H9 (cell line): Measurements from ENCODE around the gene KLHL41. TPM values are rescaled to one million over a fixed set of nuclear protein-coding genes. Genes with fewer than 3 reads are reported as not detected.

Experiments
- DNase-seq: peaks from one replicate; pipeline ENCODE4 v3.0.0-alpha.2; 2017
- H2AFZ ChIP-seq: one replicate; pipeline ENCODE4 v1.6.1; 2013; ENCODE audit warnings: mild to moderate bottlenecking, low read length, control low read depth, moderate library complexity
- H2AK5ac ChIP-seq: 2 replicates; pipeline ENCODE4 v1.6.1; 2013; ENCODE audit warnings: low read length, control low read depth, mixed read lengths; ENCODE audit not compliant: insufficient read length
- H2BK120ac ChIP-seq: one replicate; pipeline ENCODE4 v1.6.1; 2013; ENCODE audit warnings: low read depth, mild to moderate bottlenecking, low read length, control low read depth, inconsistent platforms; ENCODE audit not compliant: poor library complexity, severe bottlenecking
- H2BK12ac ChIP-seq: 2 replicates; pipeline ENCODE4 v1.6.1; 2013; ENCODE audit warnings: low read length, control low read depth, mixed read lengths, low read depth; ENCODE audit not compliant: insufficient read length
- H2BK15ac ChIP-seq: 2 replicates; pipeline ENCODE4 v1.6.1; 2013; ENCODE audit warnings: low read depth, low read length, control low read depth
- H2BK20ac ChIP-seq: one replicate; pipeline ENCODE4 v1.6.1; 2013; ENCODE audit warnings: low read depth, mild to moderate bottlenecking, low read length, control low read depth, inconsistent platforms; ENCODE audit not compliant: poor library complexity, severe bottlenecking
- H2BK5ac ChIP-seq: 2 replicates; pipeline ENCODE4 v1.6.1; 2013; ENCODE audit warnings: low read length, control low read depth, mixed read lengths; ENCODE audit not compliant: insufficient read length
- H3K14ac ChIP-seq: 2 replicates; pipeline ENCODE4 v1.6.1; 2013; ENCODE audit warnings: low read length, control low read depth; ENCODE audit not compliant: insufficient read depth
- H3K18ac ChIP-seq: 2 replicates; pipeline ENCODE4 v1.6.1; 2013; ENCODE audit warnings: low read depth, mild to moderate bottlenecking, mixed read lengths, low read length, control low read depth; ENCODE audit not compliant: insufficient read length
- H3K23ac ChIP-seq: 2 replicates; pipeline ENCODE4 v1.6.1; 2013; ENCODE audit warnings: low read length, control low read depth, mixed read lengths, low read depth; ENCODE audit not compliant: insufficient read length
- H3K23me2 ChIP-seq: 2 replicates; pipeline ENCODE4 v1.6.1; 2013; ENCODE audit warnings: low read depth, mild to moderate bottlenecking, mixed read lengths, low read length, control low read depth; ENCODE audit not compliant: insufficient read length, poor library complexity, severe bottlenecking
- H3K27ac ChIP-seq: 2 replicates; pipeline ENCODE4 v1.5.1; 2013; ENCODE audit warnings: low read length, control low read depth, mixed read lengths, low read depth; ENCODE audit not compliant: insufficient read length
- H3K27me3 ChIP-seq: 2 replicates; pipeline ENCODE4 v1.6.1; 2013; ENCODE audit warnings: low read length, control low read depth, inconsistent platforms; ENCODE audit not compliant: insufficient read depth
- H3K4ac ChIP-seq: 2 replicates; pipeline ENCODE4 v1.6.1; 2013; ENCODE audit warnings: low read depth, mild to moderate bottlenecking, control low read depth, inconsistent platforms, low read length, moderate library complexity
- H3K4me1 ChIP-seq: 2 replicates; pipeline ENCODE4 v1.6.1; 2013; ENCODE audit warnings: low read length, control low read depth, inconsistent platforms; ENCODE audit not compliant: insufficient read depth
- H3K4me2 ChIP-seq: 2 replicates; pipeline ENCODE4 v1.6.1; 2013; ENCODE audit warnings: low read length, control low read depth, mixed read lengths; ENCODE audit not compliant: insufficient read length, insufficient read depth
- H3K56ac ChIP-seq: 2 replicates; pipeline ENCODE4 v1.6.1; 2013; ENCODE audit warnings: low read depth, mild to moderate bottlenecking, mixed read lengths, low read length, control low read depth; ENCODE audit not compliant: insufficient read length
- H3K79me1 ChIP-seq: 2 replicates; pipeline ENCODE4 v1.6.1; 2013; ENCODE audit warnings: low read depth, mild to moderate bottlenecking, moderate library complexity, low read length, control low read depth, inconsistent platforms; ENCODE audit not compliant: insufficient read depth, poor library complexity, severe bottlenecking
- H3K79me2 ChIP-seq: 2 replicates; pipeline ENCODE4 v1.6.1; 2013; ENCODE audit warnings: low read length, control low read depth, inconsistent platforms; ENCODE audit not compliant: insufficient read depth
- H3K9ac ChIP-seq: 2 replicates; pipeline ENCODE4 v1.6.1; 2013; ENCODE audit warnings: low read length, control low read depth, mixed read lengths; ENCODE audit not compliant: insufficient read length; ENCODE audit errors: extremely low read depth
- H3K9me3 ChIP-seq: one replicate; pipeline ENCODE4 v1.6.1; 2013; ENCODE audit warnings: low read depth, low read length, inconsistent platforms; ENCODE audit not compliant: control insufficient read depth
- H3T11ph ChIP-seq: one replicate; pipeline ENCODE4 v1.6.1; 2013; ENCODE audit warnings: mild to moderate bottlenecking, low read length, control low read depth, inconsistent platforms
- H4K20me1 ChIP-seq: one replicate; pipeline ENCODE4 v1.6.1; 2013; ENCODE audit not compliant: control insufficient read depth, insufficient read length, insufficient read depth
- H4K5ac ChIP-seq: 2 replicates; pipeline ENCODE4 v1.6.1; 2013; ENCODE audit warnings: low read depth, mild to moderate bottlenecking, mixed read lengths, low read length, control low read depth; ENCODE audit not compliant: insufficient read length
- H4K8ac ChIP-seq: replicated peaks from 2 replicates; pipeline ENCODE4 v1.6.1; 2013; ENCODE audit warnings: low read length, control low read depth, mixed read lengths, low read depth; ENCODE audit not compliant: insufficient read length
- H4K91ac ChIP-seq: 2 replicates; pipeline ENCODE4 v1.6.1; 2013; ENCODE audit warnings: low read depth, mild to moderate bottlenecking, moderate library complexity, mixed read lengths, low read length, control low read depth; ENCODE audit not compliant: insufficient read length
- H3K27ac Mint-ChIP-seq, 3 experiments: 2 replicates in 2 of 3; 3 replicates in 1 of 3; pipeline ENCODE4 v1.8.0; 2020 to 2021; ENCODE audit warnings: mixed read lengths in 3 of 3, mild to moderate bottlenecking in 1 of 3, moderate library complexity in 1 of 3
- H3K27me3 Mint-ChIP-seq: 2 replicates; pipeline ENCODE4 v1.8.0; 2021; ENCODE audit warnings: low read depth, mild to moderate bottlenecking, moderate library complexity, mixed read lengths
- H3K36me3 Mint-ChIP-seq, 3 experiments: 2 replicates in 2 of 3; 3 replicates in 1 of 3; pipeline ENCODE4 v1.8.0; 2020 to 2021; ENCODE audit warnings: low read depth in 3 of 3, mixed read lengths in 3 of 3; ENCODE audit not compliant: insufficient read depth in 1 of 3
- H3K4me1 Mint-ChIP-seq, 2 experiments: 2 replicates each; pipeline ENCODE4 v1.8.0; 2020; ENCODE audit warnings: mixed read lengths in 2 of 2
- H3K4me3 Mint-ChIP-seq, 2 experiments: 2 replicates in 1 of 2; 3 replicates in 1 of 2; pipeline ENCODE4 v1.8.0; 2020 to 2021; ENCODE audit warnings: mild to moderate bottlenecking in 2 of 2, mixed read lengths in 2 of 2, moderate library complexity in 1 of 2
- H3K9me3 Mint-ChIP-seq, 2 experiments: 2 replicates in 1 of 2; 3 replicates in 1 of 2; pipeline ENCODE4 v1.8.0; 2020; ENCODE audit warnings: mild to moderate bottlenecking in 2 of 2, mixed read lengths in 2 of 2, moderate library complexity in 1 of 2
- CTCF ChIP-seq: fragments of 200-600 bp; sonication (generic); conservative IDR thresholded peaks from 3 replicates; pipeline ENCODE4 v1.8.0; 2021; ENCODE audit warnings: antibody characterized with exemption, mild to moderate bottlenecking
- total RNA-seq: library from RNA; stranded (reverse); gene quantifications from 2 replicates; pipeline ENCODE4 v1.2.1, GENCODE V29; 2021

The KLHL41 gene
- total RNA-seq, 1 experiment from 2014 or later, result not detected

- Mint-ChIP-seq H3K4me3 (no peak overlapping the region), H3K27ac (no peak overlapping the region), H3K27me3 (no peaks in the 10 kb centered on the region), H3K9me3 (no peaks in the 10 kb centered on the region), H3K4me1 (no peaks in the 10 kb centered on the region), H3K36me3 (no peaks in the 10 kb centered on the region)
- no peaks in the 10 kb centered on the region for H3K23me2 ChIP-seq
- no peaks in the 10 kb centered on the region for H3K27me3 ChIP-seq
- no peaks in the 10 kb centered on the region for H3K79me1 ChIP-seq
- TF ChIP-seq CTCF, result no peak
- no peak overlapping the region for H2BK15ac ChIP-seq
- no peak overlapping the region for H3K27ac ChIP-seq
- no peak overlapping the region for H4K5ac ChIP-seq
- no peak overlapping the region for H3K18ac ChIP-seq
- H3K23ac ChIP-seq, result no peak overlapping the region
- no peak overlapping the region for H4K91ac ChIP-seq
- H3K4me2 ChIP-seq, result no peak overlapping the region
- no peak overlapping the region for H3K56ac ChIP-seq
- no peak overlapping the region for H4K8ac ChIP-seq
- H3K9me3 ChIP-seq, result no peaks in the 10 kb centered on the region
- no peak for DNase-seq
- no peak overlapping the region for H3K9ac ChIP-seq
- no peak overlapping the region for H2BK120ac ChIP-seq
- no peaks in the 10 kb centered on the region for H3K4me1 ChIP-seq
- H3T11ph ChIP-seq, result no peak overlapping the region
- no peaks in the 10 kb centered on the region for H3K79me2 ChIP-seq
- no peak overlapping the region for H2AFZ ChIP-seq
- no peaks in the 10 kb centered on the region for H4K20me1 ChIP-seq
- H2AK5ac ChIP-seq, result no peak overlapping the region
- H2BK12ac ChIP-seq, result no peak overlapping the region
- no peak overlapping the region for H3K4ac ChIP-seq
- H3K14ac ChIP-seq, result no peak overlapping the region
- no peak overlapping the region for H2BK20ac ChIP-seq
- H2BK5ac ChIP-seq, result no peak overlapping the region
These were observed 11.4 kb downstream of the KLHL41 start for GRCh38 chr2:169520896-169521295.
